Ovary (tissue), 3 donors: ENCODE data around the gene MED28.

Experiments
- EP300 ChIP-seq: sonication (generic); formaldehyde crosslinking; IDR thresholded peaks from one replicate; pipeline ENCODE4 v1.6.1; 2017; ENCODE audit warnings: antibody characterized with exemption
- POLR2A ChIP-seq: fragments of 450-650 bp; IDR thresholded peaks from one replicate; pipeline ENCODE4 v1.6.1; 2017; ENCODE audit warnings: antibody characterized with exemption, mild to moderate bottlenecking, moderate library complexity
- TF ChIP-seq, protein P1 (sequence below), 3 donors: fragments of 450-650 bp in 2 of 3; fragments of 200-600 bp in 1 of 3; IDR thresholded peaks; one replicate each; pipeline versions ENCODE4 v1.5.1 to v1.8.0; 2016 to 2022; ENCODE audit warnings: antibody characterized with exemption in 3 of 3, mild to moderate bottlenecking in 1 of 3
- donor health status: DM: no; HTN: no; CAD: no.

DNA sequence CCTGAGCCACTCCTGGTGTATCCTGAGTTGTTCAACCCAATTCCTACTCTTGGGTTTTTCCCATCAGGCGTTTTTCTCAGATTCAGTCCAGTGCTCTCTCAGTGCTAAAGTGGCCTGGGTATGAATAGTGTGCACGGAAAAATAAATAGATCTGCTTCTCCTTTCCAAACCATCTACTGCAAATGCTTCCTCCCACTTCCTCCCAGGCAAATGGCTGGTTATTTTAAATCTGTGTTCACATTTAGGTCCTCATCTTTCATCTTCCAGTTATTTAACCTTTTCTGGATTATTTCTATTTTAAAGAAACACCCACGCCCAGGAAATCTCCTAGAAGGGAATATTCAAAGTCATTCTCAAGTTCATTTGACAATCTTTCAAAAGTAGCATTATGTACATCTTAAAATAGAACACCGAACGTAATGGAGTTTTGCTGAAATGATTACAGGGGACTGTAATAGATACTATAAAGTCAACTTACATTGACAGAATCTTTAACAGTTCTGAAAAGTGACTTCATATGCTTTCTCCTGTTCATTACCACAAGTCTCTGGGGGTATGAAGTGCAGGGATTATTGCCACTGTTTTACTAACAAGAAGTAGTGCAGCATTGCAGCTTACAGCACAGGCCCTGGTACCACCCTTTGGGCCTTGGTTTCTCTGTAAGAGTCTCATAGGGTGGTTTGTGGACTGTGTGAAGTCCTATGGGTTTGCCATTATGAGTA, 66.3 kb downstream of the MED28 start:
- TF ChIP-seq, protein P1, sequence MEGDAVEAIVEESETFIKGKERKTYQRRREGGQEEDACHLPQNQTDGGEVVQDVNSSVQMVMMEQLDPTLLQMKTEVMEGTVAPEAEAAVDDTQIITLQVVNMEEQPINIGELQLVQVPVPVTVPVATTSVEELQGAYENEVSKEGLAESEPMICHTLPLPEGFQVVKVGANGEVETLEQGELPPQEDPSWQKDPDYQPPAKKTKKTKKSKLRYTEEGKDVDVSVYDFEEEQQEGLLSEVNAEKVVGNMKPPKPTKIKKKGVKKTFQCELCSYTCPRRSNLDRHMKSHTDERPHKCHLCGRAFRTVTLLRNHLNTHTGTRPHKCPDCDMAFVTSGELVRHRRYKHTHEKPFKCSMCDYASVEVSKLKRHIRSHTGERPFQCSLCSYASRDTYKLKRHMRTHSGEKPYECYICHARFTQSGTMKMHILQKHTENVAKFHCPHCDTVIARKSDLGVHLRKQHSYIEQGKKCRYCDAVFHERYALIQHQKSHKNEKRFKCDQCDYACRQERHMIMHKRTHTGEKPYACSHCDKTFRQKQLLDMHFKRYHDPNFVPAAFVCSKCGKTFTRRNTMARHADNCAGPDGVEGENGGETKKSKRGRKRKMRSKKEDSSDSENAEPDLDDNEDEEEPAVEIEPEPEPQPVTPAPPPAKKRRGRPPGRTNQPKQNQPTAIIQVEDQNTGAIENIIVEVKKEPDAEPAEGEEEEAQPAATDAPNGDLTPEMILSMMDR (IDR thresholded peaks at IDR 0.05) = no peak
- no peak for TF ChIP-seq EP300
- no peak for TF ChIP-seq POLR2A
